ENCODE measurements around the gene SHISA8.

SHISA8 gene

DNA sequence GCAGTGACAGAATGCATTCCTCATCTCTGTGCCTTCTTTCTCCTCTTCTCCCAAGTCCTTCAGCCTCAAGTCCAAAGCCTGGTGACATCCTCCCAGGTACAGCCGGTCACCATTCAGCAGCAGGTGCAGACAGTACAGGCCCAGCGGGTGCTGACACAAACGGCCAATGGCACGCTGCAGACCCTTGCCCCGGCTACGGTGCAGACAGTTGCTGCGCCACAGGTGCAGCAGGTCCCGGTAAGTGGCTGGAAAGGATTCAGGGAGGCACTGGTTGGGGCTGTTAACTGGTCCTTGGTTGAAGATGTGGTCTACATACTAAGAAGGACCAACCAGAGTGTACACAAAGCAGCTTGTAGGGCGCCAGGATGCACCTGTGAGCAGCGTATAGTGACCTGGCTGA lies 46.3 kb downstream of the SHISA8 start:
- TF ChIP-seq, protein P1, sequence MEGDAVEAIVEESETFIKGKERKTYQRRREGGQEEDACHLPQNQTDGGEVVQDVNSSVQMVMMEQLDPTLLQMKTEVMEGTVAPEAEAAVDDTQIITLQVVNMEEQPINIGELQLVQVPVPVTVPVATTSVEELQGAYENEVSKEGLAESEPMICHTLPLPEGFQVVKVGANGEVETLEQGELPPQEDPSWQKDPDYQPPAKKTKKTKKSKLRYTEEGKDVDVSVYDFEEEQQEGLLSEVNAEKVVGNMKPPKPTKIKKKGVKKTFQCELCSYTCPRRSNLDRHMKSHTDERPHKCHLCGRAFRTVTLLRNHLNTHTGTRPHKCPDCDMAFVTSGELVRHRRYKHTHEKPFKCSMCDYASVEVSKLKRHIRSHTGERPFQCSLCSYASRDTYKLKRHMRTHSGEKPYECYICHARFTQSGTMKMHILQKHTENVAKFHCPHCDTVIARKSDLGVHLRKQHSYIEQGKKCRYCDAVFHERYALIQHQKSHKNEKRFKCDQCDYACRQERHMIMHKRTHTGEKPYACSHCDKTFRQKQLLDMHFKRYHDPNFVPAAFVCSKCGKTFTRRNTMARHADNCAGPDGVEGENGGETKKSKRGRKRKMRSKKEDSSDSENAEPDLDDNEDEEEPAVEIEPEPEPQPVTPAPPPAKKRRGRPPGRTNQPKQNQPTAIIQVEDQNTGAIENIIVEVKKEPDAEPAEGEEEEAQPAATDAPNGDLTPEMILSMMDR (IDR thresholded peaks at IDR 0.05): no peak
- H3K27ac ChIP-seq: no peak overlapping the region
- no peak overlapping the region for H3K4me3 ChIP-seq
- DNase-seq (ENCODE audit: low spot score): no peak

DNA sequence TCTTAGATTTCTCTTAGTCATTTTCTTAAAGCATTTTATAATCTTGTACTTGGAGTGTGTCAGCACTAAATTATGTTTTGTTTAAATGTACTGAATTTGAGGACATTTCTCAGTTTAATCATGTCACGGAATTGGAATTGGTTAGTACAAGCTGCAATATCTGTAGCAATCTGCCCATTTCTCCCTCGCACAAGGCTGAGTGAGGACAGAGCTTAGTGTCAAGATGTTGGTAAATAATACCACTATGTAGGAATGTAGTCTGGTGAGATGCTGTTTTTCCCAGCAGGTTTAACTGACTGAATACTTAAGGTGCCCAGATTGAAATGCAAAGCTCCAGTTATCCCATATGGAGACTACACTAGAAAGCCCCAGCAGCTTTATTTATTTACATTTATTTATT lies 51.4 kb downstream of the SHISA8 start:
- DNase-seq (ENCODE audit: low spot score): no peak
- H3K27ac ChIP-seq: no peak overlapping the region
- TF ChIP-seq, protein P1 (IDR thresholded peaks at IDR 0.05): no peak
- no peak overlapping the region for H3K4me3 ChIP-seq

DNA sequence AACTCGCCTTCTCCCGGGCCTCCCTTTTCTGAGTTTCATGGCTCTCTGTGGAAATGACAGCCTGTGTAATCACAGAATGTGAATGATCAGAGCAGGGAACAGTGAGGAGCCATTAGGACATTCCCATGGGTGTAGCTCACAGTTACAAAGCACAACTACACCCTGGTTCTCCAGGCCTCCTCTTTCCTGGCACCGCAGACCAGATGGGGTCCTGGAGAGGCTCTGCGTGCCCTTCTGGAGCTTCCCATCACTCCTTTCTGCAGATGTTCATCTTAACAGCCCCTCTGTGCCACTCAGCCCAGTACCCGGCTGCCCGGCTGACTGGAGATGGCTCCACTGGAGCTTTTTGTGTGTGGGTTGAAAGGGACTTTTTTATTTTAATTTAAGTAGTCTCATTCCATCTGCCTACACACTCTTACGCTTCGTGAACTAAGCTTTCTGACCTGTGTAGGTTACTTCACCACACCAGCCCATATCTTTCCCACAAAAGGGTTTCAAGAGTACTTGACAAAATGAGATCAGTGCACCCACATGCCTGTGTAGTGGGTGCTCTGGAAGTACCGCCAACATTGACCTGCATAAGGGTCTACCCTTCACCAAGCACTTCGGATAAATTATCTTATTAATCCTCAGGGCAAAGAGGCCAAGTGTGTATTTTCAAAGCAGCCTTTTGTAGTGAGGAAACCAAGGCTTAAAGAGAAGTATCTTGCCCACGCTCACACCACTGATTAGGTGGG lies 52.2 kb downstream of the SHISA8 start:
- no peak overlapping the region for H3K27ac ChIP-seq
- DNase-seq (ENCODE audit: low spot score): no peak
- H3K4me3 ChIP-seq: no peak overlapping the region
- TF ChIP-seq, protein P1 (IDR thresholded peaks at IDR 0.05): no peak

DNA sequence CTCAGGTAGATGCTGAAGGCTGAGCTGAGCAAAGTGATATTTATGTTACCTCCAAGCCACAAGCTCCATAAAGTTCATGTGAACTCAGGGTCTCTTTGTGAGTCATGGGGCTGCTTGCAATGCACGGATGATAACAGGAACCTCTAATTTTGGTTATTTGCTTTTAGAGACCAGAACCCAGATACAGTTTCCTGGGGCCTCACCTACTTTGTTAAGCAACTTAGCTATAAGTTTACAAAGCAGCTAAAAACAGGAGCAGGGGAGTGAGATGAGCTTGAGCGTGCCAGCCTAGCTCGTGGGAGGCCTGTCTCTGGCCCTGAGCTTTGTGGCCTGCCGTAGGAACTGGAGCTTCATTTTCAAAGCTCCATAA lies 52.7 kb downstream of the SHISA8 start:
- Histone ChIP-seq H3K4me3 (no peak overlapping the region), H3K27ac (no peak overlapping the region)
- TF ChIP-seq, protein P1 (IDR thresholded peaks at IDR 0.05): no peak
- no peak for DNase-seq (ENCODE audit: low spot score)
